IMR-90 (cell line): ENCODE measurements around the gene PNRC2. TPM values are rescaled to one million over a fixed set of nuclear protein-coding genes. Genes with fewer than 3 reads are reported as not detected.
A peak's percentile ranks its signal among the peaks of the same experiment; 100 is the strongest.

Experiments used
- ATAC-seq: fragments of 200-7000 bp; cut with Tn5 transposase; 2 replicates; pipeline ENCODE4 v1.9.1; 2020; ENCODE audit warnings: low read depth, mild to moderate bottlenecking, moderate library complexity
- Bru-seq: library from RNA; stranded (reverse); fragments of 400-500 nt; gene quantifications from one replicate; lab custom pipeline; 2021; lab: Mats Ljungman, UMichigan
- BruChase-seq, 2 experiments: library from RNA; stranded (reverse); fragments of 400-500 nt; gene quantifications; one replicate each; lab custom pipeline; 2021; lab: Mats Ljungman, UMichigan
- BruUV-seq: library from RNA; stranded (reverse); fragments of 400-500 nt; replicated peaks from 2 replicates; lab custom pipeline; 2021; lab: Mats Ljungman, UMichigan
- CTCF ChIA-PET: fragments of 300-600 bp; formaldehyde crosslinking; extraction: SDS; loops from one replicate; lab custom pipeline; 2021; ENCODE audit warnings: antibody characterized with exemption; lab: Yijun Ruan, JAX
- POLR2A ChIA-PET: fragments of 300-600 bp; sonication (Branson Sonifier 250); formaldehyde crosslinking; loops from one replicate; lab custom pipeline; 2022; ENCODE audit warnings: antibody characterized with exemption; ENCODE audit not compliant: unreplicated experiment; lab: Charles Lee
- DNase-seq: peaks from one replicate; pipeline ENCODE4 v3.0.0; 2013
- H2AFZ ChIP-seq: replicated peaks from 2 replicates; pipeline ENCODE3; 2013; ENCODE audit warnings: low read length, mild to moderate bottlenecking; ENCODE audit not compliant: poor library complexity
- H2AK5ac ChIP-seq: 2 replicates; pipeline ENCODE4 v1.6.1; 2013; ENCODE audit warnings: low read depth, low read length, inconsistent platforms
- H2AK9ac ChIP-seq: replicated peaks from 2 replicates; pipeline ENCODE3; 2013; ENCODE audit warnings: mild to moderate bottlenecking, low read depth, low read length, moderate library complexity; ENCODE audit not compliant: poor library complexity
- H2BK120ac ChIP-seq: 2 replicates; pipeline ENCODE4 v1.6.1; 2013; ENCODE audit warnings: low read depth, low read length, inconsistent platforms
- H2BK15ac ChIP-seq: 3 replicates; pipeline ENCODE4 v1.6.1; 2013; ENCODE audit warnings: low read depth, low read length, inconsistent platforms
- H2BK20ac ChIP-seq: 2 replicates; pipeline ENCODE4 v1.6.1; 2013; ENCODE audit warnings: low read depth, mild to moderate bottlenecking, inconsistent platforms, low read length, moderate library complexity
- H2BK5ac ChIP-seq: 2 replicates; pipeline ENCODE4 v1.6.1; 2013; ENCODE audit warnings: mild to moderate bottlenecking, low read depth, low read length, inconsistent platforms; ENCODE audit not compliant: poor library complexity, severe bottlenecking
- H3K14ac ChIP-seq: replicated peaks from 2 replicates; pipeline ENCODE4 v1.6.1; 2013; ENCODE audit warnings: low read depth, low read length, inconsistent platforms
- H3K18ac ChIP-seq: 2 replicates; pipeline ENCODE4 v1.6.1; 2013; ENCODE audit warnings: low read depth, low read length, control low read depth
- H3K23ac ChIP-seq: 2 replicates; pipeline ENCODE4 v1.6.1; 2013; ENCODE audit warnings: low read depth, low read length, inconsistent platforms
- H3K27ac ChIP-seq: 2 replicates; pipeline ENCODE4 v1.5.1; 2013; ENCODE audit warnings: mild to moderate bottlenecking, control low read depth, low read length; ENCODE audit not compliant: insufficient read depth
- H3K27me3 ChIP-seq: 2 replicates; pipeline ENCODE4 v1.6.1; 2013; ENCODE audit warnings: low read length; ENCODE audit not compliant: control insufficient read depth, insufficient read depth
- H3K36me3 ChIP-seq: 2 replicates; pipeline ENCODE4 v1.6.1; 2013; ENCODE audit warnings: low read length, mixed read lengths; ENCODE audit not compliant: control insufficient read depth, insufficient read depth
- H3K4ac ChIP-seq: 2 replicates; pipeline ENCODE4 v1.6.1; 2013; ENCODE audit warnings: low read depth, low read length, inconsistent platforms
- H3K4me1 ChIP-seq: 2 replicates; pipeline ENCODE4 v1.6.1; 2013; ENCODE audit warnings: low read length, mixed read lengths; ENCODE audit not compliant: control insufficient read depth, insufficient read depth
- H3K4me2 ChIP-seq: 2 replicates; pipeline ENCODE4 v1.6.1; 2013; ENCODE audit warnings: low read depth, mild to moderate bottlenecking, control low read depth, low read length, moderate library complexity
- H3K4me3 ChIP-seq: 2 replicates; pipeline ENCODE4 v1.5.1; 2013; ENCODE audit warnings: low read depth, mild to moderate bottlenecking, control low read depth, low read length, moderate library complexity; ENCODE audit not compliant: insufficient read depth
- H3K56ac ChIP-seq: 2 replicates; pipeline ENCODE4 v1.6.1; 2013; ENCODE audit warnings: low read length, inconsistent platforms; ENCODE audit not compliant: insufficient read depth; ENCODE audit errors: extremely low read depth
- H3K79me1 ChIP-seq, 2 experiments: 2 replicates each; pipeline ENCODE4 v1.6.1; 2013; ENCODE audit warnings: low read length in 2 of 2, inconsistent platforms in 1 of 2, low read depth in 1 of 2
- H3K9ac ChIP-seq: 2 replicates; pipeline ENCODE4 v1.6.1; 2013; ENCODE audit warnings: low read depth, low read length, control low read depth
- H3K9me1 ChIP-seq: 2 replicates; pipeline ENCODE4 v1.6.1; 2013; ENCODE audit warnings: low read length, inconsistent platforms; ENCODE audit not compliant: insufficient read depth
- H3K9me3 ChIP-seq: 2 replicates; pipeline ENCODE4 v1.6.1; 2013; ENCODE audit warnings: low read length; ENCODE audit not compliant: control insufficient read depth, insufficient read depth
- H4K20me1 ChIP-seq: 2 replicates; pipeline ENCODE4 v1.6.1; 2013; ENCODE audit warnings: low read length, inconsistent platforms; ENCODE audit not compliant: insufficient read depth
- H4K5ac ChIP-seq: 2 replicates; pipeline ENCODE4 v1.6.1; 2013; ENCODE audit warnings: mild to moderate bottlenecking, low read depth, low read length, control low read depth
- H4K8ac ChIP-seq, 2 experiments: 2 replicates each; pipeline ENCODE4 v1.6.1; 2013; ENCODE audit warnings: low read depth in 2 of 2, low read length in 2 of 2, control low read depth in 1 of 2, inconsistent platforms in 1 of 2
- H4K91ac ChIP-seq: 2 replicates; pipeline ENCODE4 v1.6.1; 2013; ENCODE audit warnings: low read depth, low read length, inconsistent platforms; ENCODE audit not compliant: insufficient read depth
- BHLHE40 ChIP-seq: fragments of 150-350 bp; IDR thresholded peaks from 2 replicates; pipeline ENCODE4 v1.6.1; 2016; ENCODE audit warnings: mild to moderate bottlenecking, low read depth, low read length
- CHD1 ChIP-seq: IDR thresholded peaks from 2 replicates; pipeline ENCODE4 v1.6.1; 2012; ENCODE audit warnings: low read depth, low read length, improper control_type of control experiment
- CTCF ChIP-seq: conservative IDR thresholded peaks from 2 replicates; pipeline ENCODE4 v1.5.1; 2012; ENCODE audit warnings: mild to moderate bottlenecking, low read depth, low read length, improper control_type of control experiment
- ELK1 ChIP-seq: fragments of 150-350 bp; IDR thresholded peaks from 2 replicates; pipeline ENCODE4 v1.6.1; 2016; ENCODE audit warnings: low read depth, mild to moderate bottlenecking, low read length, moderate library complexity, borderline replicate concordance
- MAFK ChIP-seq: IDR thresholded peaks from 2 replicates; pipeline ENCODE4 v1.6.1; 2012; ENCODE audit warnings: low read depth, low read length, improper control_type of control experiment
- MXI1 ChIP-seq: IDR thresholded peaks from 2 replicates; pipeline ENCODE4 v1.6.1; 2012; ENCODE audit warnings: low read depth, mild to moderate bottlenecking, low read length, moderate library complexity, borderline replicate concordance
- NFE2L2 ChIP-seq: fragments of 150-350 bp; IDR thresholded peaks from 2 replicates; pipeline ENCODE4 v1.6.1; 2016; ENCODE audit warnings: low read depth, mild to moderate bottlenecking, low read length
- POLR2A ChIP-seq: IDR thresholded peaks from 2 replicates; pipeline ENCODE4 v1.6.1; 2012; ENCODE audit warnings: mild to moderate bottlenecking, low read depth, low read length
- RAD21 ChIP-seq: IDR thresholded peaks from 2 replicates; pipeline ENCODE4 v1.6.1; 2012; ENCODE audit warnings: low read length, improper control_type of control experiment
- RCOR1 ChIP-seq: IDR thresholded peaks from 2 replicates; pipeline ENCODE4 v1.6.1; 2012; ENCODE audit warnings: mild to moderate bottlenecking, low read length, improper control_type of control experiment; ENCODE audit not compliant: insufficient replicate concordance
- RFX5 ChIP-seq: IDR thresholded peaks from 2 replicates; pipeline ENCODE4 v1.8.0; 2012; ENCODE audit warnings: low read depth, mild to moderate bottlenecking, low read length, moderate library complexity
- SMC3 ChIP-seq: fragments of 150-350 bp; IDR thresholded peaks from 2 replicates; pipeline ENCODE4 v1.6.1; 2016; ENCODE audit warnings: low read depth, mild to moderate bottlenecking, antibody characterized with exemption, low read length, moderate library complexity
- WGBS, 2 experiments: methylation state at CpG; one replicate each; pipeline versions ENCODE4 v1.1.5 to v1.1.7; 2013; ENCODE audit warnings: missing lambda C conversion rate in 2 of 2; ENCODE audit not compliant: insufficient read length in 1 of 2; ENCODE audit errors: extremely low coverage in 2 of 2; 5-methylcytosine and 5-hydroxymethylcytosine counted together
- dilution Hi-C: fragments of 300-500 bp; cut with HindIII; formaldehyde crosslinking; loops from one replicate; pipeline ENCODE4 v1.14.3; 2018; ENCODE audit warnings: low sequenced_read_pairs; ENCODE audit not compliant: unreplicated experiment
- in situ Hi-C: fragments of 300-500 bp; cut with MboI; formaldehyde crosslinking; loops from 3 replicates; pipeline ENCODE4 v1.14.3; 2019; ENCODE audit warnings: low sequenced_read_pairs, inconsistent platforms, mixed read lengths
- intact Hi-C: fragments of 100-400 bp; cut with micrococcal nuclease; formaldehyde crosslinking; loops from 2 replicates; pipeline ENCODE4 v1.10.0; 2022
- long read RNA-seq: library from polyadenylated mRNA; unstranded; transcript quantifications from one replicate; pipeline ENCODE4 v2.0.0, GENCODE V29; 2021; ENCODE audit not compliant: unreplicated experiment
- polyA plus RNA-seq, 3 experiments: library from polyadenylated mRNA; depleted of rRNA; stranded (reverse); fragments of >200 nt; gene quantifications; 2 replicates each; pipeline ENCODE4 v1.2.3, GENCODE V29; 2012; ENCODE audit warnings: low replicate concordance in 1 of 3
- total RNA-seq: library from RNA; depleted of rRNA; stranded (reverse); fragments of >200 nt; gene quantifications from 2 replicates; pipeline ENCODE4 v1.2.3, GENCODE V29; 2012; rRNA removed

Gene PNRC2
- 76.0 and 106 TPM in 2 replicates for total RNA-seq
- polyA plus RNA-seq (2012; rRNA removed) = 40.3 and 50.6 TPM in 2 replicates
- 18.7 and 20.2 TPM in 2 replicates for polyA plus RNA-seq (2012; cell fraction: cytosol; rRNA removed)
- polyA plus RNA-seq (2012; cell fraction: nucleus; rRNA removed; ENCODE audit: low replicate concordance) = 12.7 and 41.7 TPM in 2 replicates
- percentile 91 among the genes with signal in this experiment for Bru-seq, nascent RNA
- BruChase-seq, experiment 1, labeled RNA remaining after a 6-hour chase = percentile 70 among the genes with signal in this experiment
- percentile 97 among the genes with signal in this experiment for BruChase-seq, experiment 2, labeled RNA remaining after a 2-hour chase
- long read RNA-seq, transcript PNRC2-201 (3 exons, 2,416 nt) = major isoform, 48 of 59 reads
- long read RNA-seq, partial matches to known transcripts = 0 of 59 reads
- long read RNA-seq, other reads (novel, unspliced or antisense) = 7 of 59 reads

- Histone ChIP-seq H3K4me2 (peak within 1 kb of the TSS; percentile 91), H2BK120ac (peak within 1 kb of the TSS; percentile 87), H2BK15ac (peak within 1 kb of the TSS; percentile 63; the same call in 1 of the 3 replicates), H4K8ac (peak within 1 kb of the TSS; percentile 77 to 97), H2BK5ac (peak within 1 kb of the TSS; percentile 98), H3K14ac (peak within 1 kb of the TSS; percentile 100), H3K9me1 (no peaks in the 10 kb centered on the region), H3K18ac (peak within 1 kb of the TSS; percentile 87), H2BK20ac (no peak within 1 kb of the TSS; the same call in 1 of the 2 replicates), H3K4ac (peak within 1 kb of the TSS; percentile 99), H3K23ac (peak within 1 kb of the TSS; percentile 100), H3K27ac (peak within 1 kb of the TSS; percentile 99), H3K4me1 (peaks cover 2% of the 10 kb centered on the region; the same call in 1 of the 2 replicates), H3K4me3 (peak within 1 kb of the TSS; percentile 83), H3K56ac (peak within 1 kb of the TSS; percentile 96), H4K91ac (peak within 1 kb of the TSS; percentile 95), H4K5ac (peak within 1 kb of the TSS; percentile 92), H2AK9ac (peak within 1 kb of the TSS; percentile 99), H3K9ac (peak within 1 kb of the TSS; percentile 98), H3K36me3 (peaks cover 4% of the 10 kb centered on the region), H3K27me3 (no peaks in the 10 kb centered on the region), H4K20me1 (peaks cover 31% of the 10 kb centered on the region), H2AFZ (peak within 1 kb of the TSS; percentile 94), H2AK5ac (peak within 1 kb of the TSS; percentile 100), H3K79me1 (0 out of 4 replicates have a peak, but pooled peaks cover 0 to 5% of the 10 kb centered on the region in 2 experiments), H3K9me3 (no peaks in the 10 kb centered on the region)
- peak; percentile 93 for ATAC-seq
- dilution Hi-C loops (no loop called here), intact Hi-C loops (loop anchor here (5.0 kb wide), 1 partner anchor 68 kb away; no protein-coding TSS in a partner anchor), in situ Hi-C loops (no loop called here)
- peak; percentile 94 for DNase-seq
- CTCF ChIA-PET = no interaction called here
- POLR2A ChIA-PET = interaction anchor here (0.6 to 1.5 kb wide), 3 partner anchors 13 to 20 kb away, joined by 3 to 4 read pairs (median 4); partner anchors contain the start of gene SRSF10
- WGBS, 2 experiments = 2% methylated on average over 23 of the region's 84 CpGs; no CpG with 5 or more reads in 1 of the 2 experiments
- no TSS peak for BruUV-seq
- TF ChIP-seq CTCF = no peak
- TF ChIP-seq NFE2L2 = no peak
- TF ChIP-seq RFX5 = peak; percentile 98
- peak; percentile 97 for TF ChIP-seq POLR2A
- TF ChIP-seq BHLHE40 = peak; percentile 77
- no peak for TF ChIP-seq RAD21
- TF ChIP-seq SMC3 = no peak
- no peak for TF ChIP-seq ELK1
- peak; percentile 4; the same call in 1 of the 2 replicates for TF ChIP-seq CHD1
- no peak for TF ChIP-seq MAFK
- no peak for TF ChIP-seq RCOR1
- TF ChIP-seq MXI1 = peak; percentile 98
Observed at GRCh38 chr1:23959461-23960290, at the start of gene PNRC2. TSS of gene PNRC2 (plus strand) at chr1:23959828. CDS start at chr1:23961458, 1,630 bp downstream.
